Measurements from ENCODE around the gene KRTAP10-4.
A peak's percentile ranks its signal among the peaks of the same experiment; 100 is the strongest.
"Not testable (repeated sequence)": the region's sequence is repeated elsewhere in the genome, so short reads cannot be mapped to it uniquely, and the experiment has no call there.

Gene KRTAP10-4

GRCh38 chr21:44534688-44535087, 38.8 kb upstream of the KRTAP10-4 start:
- no peak for DNase-seq (ENCODE audit: low read depth in 2 of 2, low spot score in 1 of 2)

DNA sequence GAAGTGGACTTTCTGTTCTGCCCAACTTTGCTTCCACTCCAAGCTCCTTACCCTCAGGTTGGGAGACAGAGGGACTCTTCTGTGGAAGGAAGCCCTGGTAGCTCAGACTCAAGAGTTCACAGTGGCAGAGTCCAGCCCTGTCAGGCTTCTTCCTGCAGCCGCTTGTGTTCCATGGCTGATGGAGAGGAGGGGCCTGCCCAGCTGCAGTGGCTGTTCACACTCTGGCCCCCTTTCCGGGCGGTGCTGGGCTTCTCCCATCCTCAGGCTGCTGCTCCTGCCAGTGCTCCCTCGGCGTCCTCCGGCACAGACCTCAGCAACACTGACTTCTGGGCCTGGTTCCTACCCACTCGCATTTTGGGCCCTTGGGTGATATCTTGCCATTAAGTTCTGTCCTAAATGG, 37.6 kb upstream of the KRTAP10-4 start:
- no peak for DNase-seq (ENCODE audit: low read depth in 2 of 2, low spot score in 1 of 2)

DNA sequence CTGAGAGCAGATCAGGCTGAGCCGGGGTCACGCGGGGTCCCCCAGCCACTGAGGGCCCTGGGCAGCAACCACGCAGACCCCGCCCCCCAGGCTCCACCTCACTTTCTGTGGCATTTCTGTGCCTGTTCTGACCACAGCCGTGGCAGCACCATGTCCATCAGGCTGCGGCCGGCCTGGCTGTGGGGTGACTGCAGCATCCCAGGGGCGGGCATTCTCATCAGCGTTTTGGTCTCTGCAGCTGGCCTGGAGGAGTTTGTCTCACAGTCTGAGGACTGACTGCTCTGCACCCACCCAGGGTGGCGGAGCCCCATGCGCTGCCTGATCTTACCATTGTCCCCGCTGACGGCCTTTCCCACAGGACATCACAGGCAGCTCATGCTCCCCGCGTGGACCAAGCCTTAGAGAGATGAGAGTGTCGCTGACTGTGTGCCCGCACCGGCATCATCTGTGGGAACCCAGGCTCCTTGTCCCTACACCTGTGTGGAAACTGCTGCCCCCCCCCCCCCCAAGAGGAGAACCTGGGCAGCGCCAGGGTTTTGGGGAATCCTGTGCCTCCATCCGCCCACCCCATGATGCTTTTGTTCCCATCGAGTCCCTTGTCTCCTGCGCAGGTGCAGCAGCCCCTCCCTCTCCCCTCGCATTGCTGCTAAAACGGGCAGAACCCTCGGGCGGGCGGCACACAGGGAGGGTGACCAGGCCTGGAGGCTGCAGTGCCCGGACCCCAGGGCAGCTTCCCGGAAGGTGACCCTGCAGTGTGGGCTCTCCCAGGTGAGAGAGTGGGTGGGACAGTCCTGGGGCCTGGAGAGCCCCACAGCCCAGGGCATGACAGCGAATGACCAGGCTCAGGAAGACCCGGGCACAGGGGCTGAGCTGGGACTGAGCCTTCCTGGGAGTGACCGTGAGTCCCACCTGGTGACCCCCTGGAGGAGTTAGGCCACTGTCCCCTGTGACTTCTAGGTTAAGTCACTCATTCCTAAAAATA, 35.3 kb upstream of the KRTAP10-4 start:
- DNase-seq (ENCODE audit: low read depth in 2 of 2, low spot score in 1 of 2), result no peak

GRCh38 chr21:44539046-44539445, 34.5 kb upstream of the KRTAP10-4 start:
- DNase-seq (ENCODE audit: low read depth in 2 of 2, low spot score in 1 of 2), result no peak

- DNase-seq (ENCODE audit: low read depth in 2 of 2, low spot score in 1 of 2), result no peak
These were observed 33.4 kb upstream of the KRTAP10-4 start, which contains the start of gene KRTAP10-1 for GRCh38 chr21:44539991-44540666. Gene KRTAP10-1 (minus strand): TSS chr21:44540195. CDS start chr21:44540150, 45 bp downstream.

DNA sequence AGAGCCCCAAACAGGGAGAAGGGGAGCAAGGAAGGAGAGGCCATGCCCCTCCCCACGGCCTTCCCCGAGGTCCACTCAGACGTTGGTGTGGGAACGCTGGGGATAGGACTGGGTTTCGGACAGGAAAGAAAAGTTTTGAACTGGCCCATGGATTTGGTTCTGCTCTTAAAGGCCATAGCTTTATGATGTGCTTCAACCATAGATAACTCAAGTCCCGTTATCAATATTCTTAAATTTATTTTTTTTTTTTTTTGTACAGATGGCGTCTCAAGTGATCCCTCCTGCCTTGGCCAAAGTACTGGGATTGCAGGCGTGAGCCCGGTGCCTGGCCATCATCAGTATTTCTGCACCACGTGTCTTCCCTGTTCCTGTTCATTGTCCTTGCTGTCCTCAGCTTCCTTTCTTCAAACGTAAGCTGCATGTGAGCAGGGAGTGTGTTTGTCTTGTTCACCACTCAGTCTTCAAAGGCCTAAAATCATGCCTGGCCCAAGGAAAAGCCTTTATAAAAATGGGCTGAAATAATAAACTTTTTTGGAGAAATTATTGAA, 32.7 kb upstream of the KRTAP10-4 start:
- no peak for DNase-seq (ENCODE audit: low read depth in 2 of 2, low spot score in 1 of 2)

GRCh38 chr21:44542716-44543115, 30.8 kb upstream of the KRTAP10-4 start:
- DNase-seq (ENCODE audit: low read depth in 2 of 2, low spot score in 1 of 2), result no peak

GRCh38 chr21:44544566-44544965, 29.0 kb upstream of the KRTAP10-4 start:
- DNase-seq (ENCODE audit: low read depth in 2 of 2, low spot score in 1 of 2), result no peak

- DNase-seq (ENCODE audit: low read depth in 2 of 2, low spot score in 1 of 2), result peak in 1 of 2 donors; percentile 5
These were observed 25.7 kb upstream of the KRTAP10-4 start for GRCh38 chr21:44547656-44548331.

GRCh38 chr21:44548381-44548780, 25.1 kb upstream of the KRTAP10-4 start:
- DNase-seq (ENCODE audit: low read depth in 2 of 2, low spot score in 1 of 2), result no peak

DNA sequence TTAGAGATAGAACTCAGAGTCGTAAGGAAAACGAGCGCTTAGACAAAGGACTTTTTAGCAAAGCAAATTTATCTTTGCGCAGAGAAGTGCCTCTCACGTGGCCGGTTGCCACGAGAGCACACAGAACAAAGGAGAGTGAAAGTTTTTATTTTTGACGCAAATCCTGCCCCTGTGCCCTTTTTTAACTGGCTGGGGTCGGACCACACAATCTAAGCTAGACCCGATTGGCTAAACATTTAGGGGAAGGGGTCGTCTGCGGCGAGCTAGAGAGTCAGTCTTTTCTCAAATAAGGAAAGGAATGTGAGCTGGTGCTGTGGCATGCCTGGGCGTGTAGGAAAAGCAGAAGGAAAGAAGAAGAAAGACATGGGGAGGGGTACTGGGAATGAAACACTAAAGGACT, 24.6 kb upstream of the KRTAP10-4 start:
- no peak for DNase-seq (ENCODE audit: low read depth in 2 of 2, low spot score in 1 of 2)

DNA sequence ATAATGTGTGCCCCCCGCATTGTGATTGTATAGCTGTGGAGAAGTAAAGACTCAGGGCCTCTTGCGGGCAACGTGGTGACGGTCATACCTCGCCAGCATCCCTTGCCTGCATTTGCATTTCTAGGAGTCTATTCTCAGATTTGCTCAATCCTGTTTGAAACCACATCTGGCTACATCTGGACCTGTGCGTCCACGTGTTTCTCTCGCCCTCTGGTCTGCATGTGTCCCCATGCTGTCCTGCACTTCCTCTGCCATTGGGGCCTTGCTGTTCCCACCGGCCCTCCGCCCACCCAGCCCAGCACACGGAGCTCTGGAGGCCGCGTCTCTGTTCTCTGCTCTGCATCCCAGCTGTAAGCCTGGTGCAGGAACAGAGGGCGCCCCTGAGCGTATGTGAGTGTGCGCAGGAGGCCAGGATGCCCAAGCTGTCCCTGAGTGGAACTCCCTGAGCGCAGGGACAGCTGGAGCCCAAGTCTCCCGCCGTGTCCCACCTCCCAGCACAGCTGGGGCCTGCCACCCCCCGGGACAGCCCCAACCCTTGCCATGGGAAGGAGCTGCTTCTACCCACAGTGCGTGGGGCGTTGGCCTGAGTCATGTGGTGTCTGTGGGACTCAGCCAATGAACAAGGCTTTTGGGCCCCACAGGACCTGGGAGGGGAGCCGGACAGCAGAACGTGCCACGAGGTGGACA, 23.9 kb upstream of the KRTAP10-4 start:
- DNase-seq (ENCODE audit: low read depth in 2 of 2, low spot score in 1 of 2), result no peak

DNA sequence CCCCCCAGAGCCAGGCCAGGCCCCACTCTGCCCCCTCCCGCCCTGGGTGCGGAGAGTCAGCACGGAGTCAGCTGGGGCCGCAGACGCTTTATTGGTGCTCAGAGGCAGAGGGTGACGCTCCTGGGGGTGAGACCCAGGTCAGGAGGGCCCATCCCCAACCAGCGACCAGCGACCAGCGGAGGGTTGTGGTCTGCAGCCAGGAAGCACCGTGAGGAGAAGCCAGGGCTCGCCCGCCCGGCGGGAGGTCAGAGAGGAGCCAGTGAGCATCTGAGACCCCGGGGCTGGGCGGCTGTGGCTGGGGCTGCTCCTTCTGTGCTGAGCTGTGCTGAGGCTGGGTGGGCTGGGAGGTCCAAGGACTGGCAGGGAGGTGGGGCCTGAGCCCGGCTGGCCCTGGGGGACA, 23.2 kb upstream of the KRTAP10-4 start:
- DNase-seq (ENCODE audit: low read depth in 2 of 2, low spot score in 1 of 2), result not testable (repeated sequence)

GRCh38 chr21:44550807-44551206, 22.7 kb upstream of the KRTAP10-4 start:
- DNase-seq (ENCODE audit: low read depth in 2 of 2, low spot score in 1 of 2), result no peak

DNA sequence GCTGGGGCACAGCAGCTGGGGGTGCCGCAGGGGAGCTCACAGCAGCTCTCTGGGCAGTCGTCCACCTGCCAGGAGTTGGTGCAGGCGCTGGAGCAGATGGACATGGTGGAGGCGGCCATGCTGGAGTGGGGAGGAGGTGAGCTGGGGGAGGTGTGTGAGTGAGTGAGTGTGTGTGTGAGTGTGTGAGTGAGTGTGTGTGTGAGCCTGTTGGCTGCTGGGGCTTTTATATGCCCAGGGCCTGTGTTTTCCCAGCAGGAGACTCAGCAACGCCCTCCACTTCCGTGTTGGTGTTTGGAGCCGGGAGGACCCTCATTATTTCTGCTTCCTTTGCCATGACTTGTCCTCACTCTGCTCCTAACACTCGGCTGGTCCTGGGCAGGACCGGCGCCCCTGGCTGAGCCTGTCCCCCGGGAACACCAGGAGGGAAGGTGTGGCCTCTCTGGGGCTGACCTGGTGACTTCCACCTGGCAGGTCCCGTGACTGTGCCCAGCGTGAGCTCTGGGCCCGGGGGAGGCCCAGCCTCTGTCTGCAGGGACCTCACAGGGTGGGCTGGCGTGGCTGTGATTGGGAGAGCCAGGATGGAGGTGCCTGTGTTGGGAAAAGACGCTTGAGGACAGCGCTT, 22.1 kb upstream of the KRTAP10-4 start, which contains the start of gene KRTAP10-2:
TSS of gene KRTAP10-2 (minus strand) at position 166 of the 622 bp plus-strand sequence. CDS start at position 119, 47 bp downstream.
- no peak for DNase-seq (ENCODE audit: low read depth in 2 of 2, low spot score in 1 of 2)

DNA sequence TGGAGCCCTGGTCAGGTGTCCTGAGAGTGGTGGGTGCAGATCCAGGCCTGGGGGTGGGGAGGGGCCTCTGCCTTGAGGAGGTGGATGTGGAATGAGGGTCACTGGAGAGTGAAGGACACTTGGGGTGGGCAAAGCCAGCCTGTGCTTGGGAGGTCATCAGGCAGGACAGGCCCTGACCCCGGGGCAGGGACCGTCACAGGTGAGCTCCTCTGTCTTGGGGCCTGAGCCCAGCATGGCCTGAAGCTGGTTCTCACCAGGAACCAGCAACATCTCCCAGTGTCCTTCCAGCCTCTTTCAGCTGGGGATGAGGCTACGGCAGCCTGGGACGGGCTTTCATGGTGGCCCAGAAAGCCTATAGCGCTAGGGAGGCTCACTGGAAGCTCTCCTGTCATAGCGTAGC, 21.4 kb upstream of the KRTAP10-4 start:
- no peak for DNase-seq (ENCODE audit: low read depth in 2 of 2, low spot score in 1 of 2)

GRCh38 chr21:44552681-44553080, 20.8 kb upstream of the KRTAP10-4 start:
- DNase-seq (ENCODE audit: low read depth in 2 of 2, low spot score in 1 of 2), result no peak

GRCh38 chr21:44555200-44555875, 18.2 kb upstream of the KRTAP10-4 start:
- DNase-seq (ENCODE audit: low read depth in 2 of 2, low spot score in 1 of 2), result no peak

DNA sequence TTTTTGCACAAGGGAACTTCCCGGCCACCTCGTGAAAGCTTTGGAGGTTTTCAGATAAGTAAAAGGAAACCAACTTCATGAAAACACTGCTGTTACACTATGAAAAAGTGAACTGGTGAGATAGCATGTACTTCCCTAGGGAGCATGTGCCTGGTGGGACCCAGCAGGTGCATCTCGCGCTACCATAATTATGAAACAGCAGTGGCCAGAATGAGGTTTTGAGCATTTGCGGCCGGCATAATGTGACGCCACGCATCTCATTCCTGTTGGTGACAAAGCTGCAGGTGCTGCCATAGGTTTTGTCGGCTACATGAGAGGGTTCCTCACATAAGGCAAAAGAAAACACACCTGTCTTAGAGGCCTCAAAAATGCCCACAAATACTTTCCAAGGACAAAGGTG, 16.6 kb upstream of the KRTAP10-4 start:
- no peak for DNase-seq (ENCODE audit: low read depth in 2 of 2, low spot score in 1 of 2)

Data from stimulated activated CD8-positive, alpha-beta memory T cell treated with anti-CD3 and anti-CD28 coated beads, Interleukin-4, amount 100 ng/mL, for 1 hour (primary cell).